Liver (tissue), 9 donors: ENCODE measurements around the gene UBAP2L. TPM values are rescaled to one million over a fixed set of nuclear protein-coding genes. Genes with fewer than 3 reads are reported as not detected.
"Not testable (repeated sequence)": the region's sequence is repeated elsewhere in the genome, so short reads cannot be mapped to it uniquely, and the experiment has no call there.

Experiments
- DNase-seq: peaks from one replicate; pipeline ENCODE4 v3.0.0-alpha.2; 2017; ENCODE audit warnings: low spot score
- H3K27ac ChIP-seq, 2 donors: one replicate each; pipeline ENCODE4 v1.7.0; 2013; ENCODE audit warnings: inconsistent platforms in 2 of 2, low read length in 2 of 2, control low read depth in 1 of 2, low read depth in 1 of 2, mild to moderate bottlenecking in 1 of 2
- H3K27me3 ChIP-seq, 4 donors: one replicate each; pipeline versions ENCODE4 v1.6.1 to v1.7.0; 2013; ENCODE audit warnings: low read length in 3 of 4, inconsistent platforms in 1 of 4, mild to moderate bottlenecking in 1 of 4, moderate library complexity in 1 of 4; ENCODE audit not compliant: control insufficient read depth in 4 of 4, insufficient read depth in 4 of 4
- H3K36me3 ChIP-seq, 4 donors: one replicate each; pipeline versions ENCODE4 v1.6.1 to v1.7.0; 2013; ENCODE audit warnings: low read length in 3 of 4, mild to moderate bottlenecking in 3 of 4, low read depth in 1 of 4, moderate library complexity in 1 of 4; ENCODE audit not compliant: control insufficient read depth in 4 of 4, insufficient read depth in 3 of 4
- H3K4me1 ChIP-seq, 4 donors: one replicate each; pipeline versions ENCODE4 v1.6.1 to v1.7.0; 2013; ENCODE audit warnings: low read length in 3 of 4, mild to moderate bottlenecking in 3 of 4, moderate library complexity in 1 of 4; ENCODE audit not compliant: control insufficient read depth in 4 of 4, insufficient read depth in 4 of 4
- H3K4me3 ChIP-seq, 3 donors: one replicate each; pipeline versions ENCODE4 v1.6.1 to v1.7.0; 2013; ENCODE audit warnings: low read length in 3 of 3, control low read depth in 1 of 3, low read depth in 1 of 3, mild to moderate bottlenecking in 1 of 3
- H3K9ac ChIP-seq, 2 donors: one replicate each; pipeline ENCODE4 v1.7.0; 2013; ENCODE audit warnings: low read length in 2 of 2, mild to moderate bottlenecking in 2 of 2, moderate library complexity in 2 of 2, control low read depth in 1 of 2, low read depth in 1 of 2
- H3K9me3 ChIP-seq, 4 donors: one replicate each; pipeline versions ENCODE4 v1.6.1 to v1.7.0; 2013; ENCODE audit warnings: low read length in 3 of 4; ENCODE audit not compliant: control insufficient read depth in 4 of 4
- EGR1 ChIP-seq, 2 donors: IDR thresholded peaks; 2 replicates each; pipeline ENCODE4 v1.6.1; 2016 to 2018; ENCODE audit warnings: antibody characterized with exemption in 2 of 2, low read depth in 2 of 2
- FOXA1 ChIP-seq: IDR thresholded peaks from 2 replicates; pipeline ENCODE4 v1.6.1; 2016; ENCODE audit warnings: antibody characterized with exemption
- FOXA2 ChIP-seq: IDR thresholded peaks from 2 replicates; pipeline ENCODE4 v1.6.1; 2016; ENCODE audit warnings: antibody characterized with exemption
- GABPA ChIP-seq, 2 donors: IDR thresholded peaks in 1 of 2; conservative IDR thresholded peaks in 1 of 2; 2 replicates each; pipeline ENCODE4 v1.6.1; 2016; ENCODE audit warnings: antibody characterized with exemption in 2 of 2, mild to moderate bottlenecking in 1 of 2, moderate library complexity in 1 of 2
- HNF4A ChIP-seq, 2 donors: conservative IDR thresholded peaks; 2 replicates each; pipeline ENCODE4 v1.6.1; 2016; ENCODE audit warnings: antibody characterized with exemption in 2 of 2, mild to moderate bottlenecking in 2 of 2
- HNF4G ChIP-seq: IDR thresholded peaks from 2 replicates; pipeline ENCODE4 v1.6.1; 2016; ENCODE audit warnings: antibody characterized with exemption
- JUND ChIP-seq, 2 donors: IDR thresholded peaks; 2 replicates each; pipeline ENCODE4 v1.6.1; 2016; ENCODE audit warnings: antibody characterized with exemption in 2 of 2
- NR2F2 ChIP-seq: IDR thresholded peaks from 2 replicates; pipeline ENCODE4 v1.6.1; 2016; ENCODE audit warnings: antibody characterized with exemption
- RAD21 ChIP-seq, 2 donors: IDR thresholded peaks; 2 replicates each; pipeline ENCODE4 v1.6.1; 2016; ENCODE audit warnings: antibody characterized with exemption in 2 of 2, mild to moderate bottlenecking in 2 of 2
- RXRA ChIP-seq, 2 donors: IDR thresholded peaks; 2 replicates each; pipeline ENCODE4 v1.6.1; 2017 to 2018; ENCODE audit warnings: antibody characterized with exemption in 2 of 2, mild to moderate bottlenecking in 1 of 2
- SP1 ChIP-seq: IDR thresholded peaks from 2 replicates; pipeline ENCODE4 v1.6.1; 2018; ENCODE audit warnings: antibody characterized with exemption, mild to moderate bottlenecking
- TAF1 ChIP-seq: conservative IDR thresholded peaks from 2 replicates; pipeline ENCODE4 v1.6.1; 2016; ENCODE audit warnings: antibody characterized with exemption, mild to moderate bottlenecking
- YY1 ChIP-seq: IDR thresholded peaks from 2 replicates; pipeline ENCODE4 v1.6.1; 2016; ENCODE audit warnings: antibody characterized with exemption, mild to moderate bottlenecking
- WGBS: extraction: QIAGEN DNeasy Blood & Tissue Kit; methylation state at CpG from one replicate; pipeline ENCODE4 v1.1.7; 2013; 5-methylcytosine and 5-hydroxymethylcytosine counted together
- polyA plus RNA-seq, 2 donors: library from polyadenylated mRNA; stranded (reverse) in 1 of 2; unstranded in 1 of 2; fragments of 200-250 nt in 1 of 2; fragments of >200 nt in 1 of 2; fragmentation: Nextera tagmentation in 1 of 2; extraction: Ambion mirVana in 1 of 2; gene quantifications; one replicate each; pipeline versions ENCODE4 v1.2.1 to v1.2.3, GENCODE V29; 2013 to 2015
- total RNA-seq, 2 donors: library from RNA; depleted of rRNA; stranded (reverse); fragments of >200 nt; gene quantifications; one replicate each; pipeline ENCODE4 v1.2.3, GENCODE V29; 2014
- TF ChIP-seq, protein P1 (sequence below): IDR thresholded peaks from 2 replicates; pipeline ENCODE4 v1.6.1; 2016; ENCODE audit warnings: antibody characterized with exemption
- TF ChIP-seq, protein P2 (sequence below): fragments of 150-350 bp; IDR thresholded peaks from 2 replicates; pipeline ENCODE4 v1.5.1; 2017; ENCODE audit warnings: improper control_type of control experiment, low read depth, low read length; ENCODE audit not compliant: missing input control
- TF ChIP-seq, protein P3 (sequence below): IDR thresholded peaks from 2 replicates; pipeline ENCODE4 v1.6.1; 2016; ENCODE audit warnings: antibody characterized with exemption
- TF ChIP-seq, protein P4 (sequence below): IDR thresholded peaks from 2 replicates; pipeline ENCODE4 v1.6.1; 2016; ENCODE audit warnings: antibody characterized with exemption, mild to moderate bottlenecking
- TF ChIP-seq, protein P5 (sequence below): IDR thresholded peaks from 2 replicates; pipeline ENCODE4 v1.6.1; 2016; ENCODE audit warnings: antibody characterized with exemption
- donor health status: healthy.
- donor health status: healthy.
- donor health status: healthy.
- donor health status: healthy.
- donor health status: healthy.

UBAP2L gene
- total and polyA plus RNA-seq, 4 donors, result 24.3 to 51.0 (median 34.1) TPM

DNA sequence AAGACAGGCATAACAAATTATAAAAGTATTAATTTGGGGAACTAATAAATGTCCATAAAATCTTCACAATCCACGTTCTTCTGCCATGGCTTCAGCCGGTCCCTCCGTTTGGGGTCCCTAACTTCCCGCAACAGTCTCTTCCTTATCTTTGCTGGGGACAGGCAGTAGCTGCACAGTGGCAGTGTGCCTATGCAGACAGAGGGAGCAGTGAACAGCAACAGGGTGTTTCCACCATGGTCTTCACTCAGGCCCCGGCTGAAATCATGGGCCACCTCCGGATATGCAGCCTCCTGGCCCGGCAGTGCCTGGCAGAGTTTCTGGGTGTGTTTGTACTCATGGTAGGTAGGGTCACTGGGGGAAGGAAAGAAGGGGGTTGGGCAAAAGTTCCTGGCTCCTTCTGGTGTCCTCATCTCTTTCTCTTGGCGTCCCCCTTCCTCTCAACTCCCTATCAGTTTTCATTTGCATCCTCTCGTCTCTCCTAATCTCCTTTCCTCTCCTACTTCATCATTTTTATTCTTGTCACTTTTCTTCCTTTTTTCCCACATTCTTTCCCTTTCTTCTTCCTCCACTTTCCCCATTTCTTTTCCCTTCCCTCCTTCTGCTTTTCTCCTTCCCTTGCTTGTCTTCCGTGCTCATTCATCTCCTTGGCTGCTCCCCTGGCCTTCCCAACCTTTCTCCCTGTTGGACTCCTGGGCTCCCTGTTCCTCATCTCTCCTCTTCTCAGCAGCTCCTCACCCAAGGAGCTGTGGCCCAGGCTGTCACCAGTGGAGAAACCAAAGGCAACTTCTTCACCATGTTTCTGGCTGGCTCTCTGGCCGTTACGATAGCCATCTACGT lies 91.7 kb downstream of the UBAP2L start:
- not testable (repeated sequence) for H3K36me3 ChIP-seq, DNase-seq, H3K4me1 ChIP-seq, H3K27me3 ChIP-seq, H3K27ac ChIP-seq, H3K4me3 ChIP-seq, H3K9ac ChIP-seq, H3K9me3 ChIP-seq
- WGBS, result 79% methylated on average over 13 of the region's 13 CpGs

DNA sequence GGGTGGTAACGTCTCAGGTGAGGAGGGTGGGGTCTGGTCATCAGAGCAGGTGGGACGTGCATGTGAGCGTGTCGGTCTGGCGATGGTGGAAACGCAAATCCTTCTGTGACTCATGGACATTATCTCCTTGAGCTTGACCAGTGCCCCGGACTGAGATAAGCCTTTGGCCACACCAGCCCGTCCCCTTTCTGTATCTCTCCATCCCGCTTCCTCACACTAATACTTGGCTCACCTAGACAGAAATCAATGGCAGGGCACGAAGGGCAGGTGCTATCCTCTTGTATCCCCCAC lies 92.3 kb downstream of the UBAP2L start:
- WGBS, result 69% methylated on average over 10 of the region's 10 CpGs
- H3K9ac ChIP-seq, result no peak overlapping the region
- no peaks in the 10 kb centered on the region for H3K4me1 ChIP-seq
- H3K27ac ChIP-seq, result no peak overlapping the region
- H3K9me3 ChIP-seq, result no peaks in the 10 kb centered on the region
- no peak overlapping the region for H3K4me3 ChIP-seq
- H3K27me3 ChIP-seq, result no peaks in the 10 kb centered on the region
- TF ChIP-seq JUND (IDR thresholded peaks at IDR 0.05), result no peak
- no peak for TF ChIP-seq HNF4G
- no peak for TF ChIP-seq FOXA1
- no peak for TF ChIP-seq GABPA (IDR thresholded peaks at IDR 0.05 in 1 of 2, conservative IDR thresholded peaks at IDR 0.05 in 1 of 2)
- TF ChIP-seq, protein P1, sequence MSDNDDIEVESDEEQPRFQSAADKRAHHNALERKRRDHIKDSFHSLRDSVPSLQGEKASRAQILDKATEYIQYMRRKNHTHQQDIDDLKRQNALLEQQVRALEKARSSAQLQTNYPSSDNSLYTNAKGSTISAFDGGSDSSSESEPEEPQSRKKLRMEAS, result no peak
- no peak for TF ChIP-seq EGR1 (IDR thresholded peaks at IDR 0.05; ENCODE audit: low read depth in 2 of 2)
- TF ChIP-seq SP1, result no peak
- TF ChIP-seq HNF4A (conservative IDR thresholded peaks at IDR 0.05), result no peak
- no peak for TF ChIP-seq RXRA (IDR thresholded peaks at IDR 0.05)
- TF ChIP-seq TAF1, result no peak
- no peak for TF ChIP-seq FOXA2
- TF ChIP-seq YY1, result no peak
- TF ChIP-seq, protein P2, sequence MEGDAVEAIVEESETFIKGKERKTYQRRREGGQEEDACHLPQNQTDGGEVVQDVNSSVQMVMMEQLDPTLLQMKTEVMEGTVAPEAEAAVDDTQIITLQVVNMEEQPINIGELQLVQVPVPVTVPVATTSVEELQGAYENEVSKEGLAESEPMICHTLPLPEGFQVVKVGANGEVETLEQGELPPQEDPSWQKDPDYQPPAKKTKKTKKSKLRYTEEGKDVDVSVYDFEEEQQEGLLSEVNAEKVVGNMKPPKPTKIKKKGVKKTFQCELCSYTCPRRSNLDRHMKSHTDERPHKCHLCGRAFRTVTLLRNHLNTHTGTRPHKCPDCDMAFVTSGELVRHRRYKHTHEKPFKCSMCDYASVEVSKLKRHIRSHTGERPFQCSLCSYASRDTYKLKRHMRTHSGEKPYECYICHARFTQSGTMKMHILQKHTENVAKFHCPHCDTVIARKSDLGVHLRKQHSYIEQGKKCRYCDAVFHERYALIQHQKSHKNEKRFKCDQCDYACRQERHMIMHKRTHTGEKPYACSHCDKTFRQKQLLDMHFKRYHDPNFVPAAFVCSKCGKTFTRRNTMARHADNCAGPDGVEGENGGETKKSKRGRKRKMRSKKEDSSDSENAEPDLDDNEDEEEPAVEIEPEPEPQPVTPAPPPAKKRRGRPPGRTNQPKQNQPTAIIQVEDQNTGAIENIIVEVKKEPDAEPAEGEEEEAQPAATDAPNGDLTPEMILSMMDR, result no peak
- TF ChIP-seq, protein P3, sequence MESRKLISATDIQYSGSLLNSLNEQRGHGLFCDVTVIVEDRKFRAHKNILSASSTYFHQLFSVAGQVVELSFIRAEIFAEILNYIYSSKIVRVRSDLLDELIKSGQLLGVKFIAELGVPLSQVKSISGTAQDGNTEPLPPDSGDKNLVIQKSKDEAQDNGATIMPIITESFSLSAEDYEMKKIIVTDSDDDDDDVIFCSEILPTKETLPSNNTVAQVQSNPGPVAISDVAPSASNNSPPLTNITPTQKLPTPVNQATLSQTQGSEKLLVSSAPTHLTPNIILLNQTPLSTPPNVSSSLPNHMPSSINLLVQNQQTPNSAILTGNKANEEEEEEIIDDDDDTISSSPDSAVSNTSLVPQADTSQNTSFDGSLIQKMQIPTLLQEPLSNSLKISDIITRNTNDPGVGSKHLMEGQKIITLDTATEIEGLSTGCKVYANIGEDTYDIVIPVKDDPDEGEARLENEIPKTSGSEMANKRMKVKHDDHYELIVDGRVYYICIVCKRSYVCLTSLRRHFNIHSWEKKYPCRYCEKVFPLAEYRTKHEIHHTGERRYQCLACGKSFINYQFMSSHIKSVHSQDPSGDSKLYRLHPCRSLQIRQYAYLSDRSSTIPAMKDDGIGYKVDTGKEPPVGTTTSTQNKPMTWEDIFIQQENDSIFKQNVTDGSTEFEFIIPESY, result no peak
- no peak for TF ChIP-seq NR2F2
- TF ChIP-seq, protein P4, sequence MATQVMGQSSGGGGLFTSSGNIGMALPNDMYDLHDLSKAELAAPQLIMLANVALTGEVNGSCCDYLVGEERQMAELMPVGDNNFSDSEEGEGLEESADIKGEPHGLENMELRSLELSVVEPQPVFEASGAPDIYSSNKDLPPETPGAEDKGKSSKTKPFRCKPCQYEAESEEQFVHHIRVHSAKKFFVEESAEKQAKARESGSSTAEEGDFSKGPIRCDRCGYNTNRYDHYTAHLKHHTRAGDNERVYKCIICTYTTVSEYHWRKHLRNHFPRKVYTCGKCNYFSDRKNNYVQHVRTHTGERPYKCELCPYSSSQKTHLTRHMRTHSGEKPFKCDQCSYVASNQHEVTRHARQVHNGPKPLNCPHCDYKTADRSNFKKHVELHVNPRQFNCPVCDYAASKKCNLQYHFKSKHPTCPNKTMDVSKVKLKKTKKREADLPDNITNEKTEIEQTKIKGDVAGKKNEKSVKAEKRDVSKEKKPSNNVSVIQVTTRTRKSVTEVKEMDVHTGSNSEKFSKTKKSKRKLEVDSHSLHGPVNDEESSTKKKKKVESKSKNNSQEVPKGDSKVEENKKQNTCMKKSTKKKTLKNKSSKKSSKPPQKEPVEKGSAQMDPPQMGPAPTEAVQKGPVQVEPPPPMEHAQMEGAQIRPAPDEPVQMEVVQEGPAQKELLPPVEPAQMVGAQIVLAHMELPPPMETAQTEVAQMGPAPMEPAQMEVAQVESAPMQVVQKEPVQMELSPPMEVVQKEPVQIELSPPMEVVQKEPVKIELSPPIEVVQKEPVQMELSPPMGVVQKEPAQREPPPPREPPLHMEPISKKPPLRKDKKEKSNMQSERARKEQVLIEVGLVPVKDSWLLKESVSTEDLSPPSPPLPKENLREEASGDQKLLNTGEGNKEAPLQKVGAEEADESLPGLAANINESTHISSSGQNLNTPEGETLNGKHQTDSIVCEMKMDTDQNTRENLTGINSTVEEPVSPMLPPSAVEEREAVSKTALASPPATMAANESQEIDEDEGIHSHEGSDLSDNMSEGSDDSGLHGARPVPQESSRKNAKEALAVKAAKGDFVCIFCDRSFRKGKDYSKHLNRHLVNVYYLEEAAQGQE, result no peak
- TF ChIP-seq, protein P5, sequence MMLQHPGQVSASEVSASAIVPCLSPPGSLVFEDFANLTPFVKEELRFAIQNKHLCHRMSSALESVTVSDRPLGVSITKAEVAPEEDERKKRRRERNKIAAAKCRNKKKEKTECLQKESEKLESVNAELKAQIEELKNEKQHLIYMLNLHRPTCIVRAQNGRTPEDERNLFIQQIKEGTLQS, result no peak
- TF ChIP-seq RAD21 (IDR thresholded peaks at IDR 0.05), result no peak
- H3K36me3 ChIP-seq, result no peaks in the 10 kb centered on the region
- no peak for DNase-seq

DNA sequence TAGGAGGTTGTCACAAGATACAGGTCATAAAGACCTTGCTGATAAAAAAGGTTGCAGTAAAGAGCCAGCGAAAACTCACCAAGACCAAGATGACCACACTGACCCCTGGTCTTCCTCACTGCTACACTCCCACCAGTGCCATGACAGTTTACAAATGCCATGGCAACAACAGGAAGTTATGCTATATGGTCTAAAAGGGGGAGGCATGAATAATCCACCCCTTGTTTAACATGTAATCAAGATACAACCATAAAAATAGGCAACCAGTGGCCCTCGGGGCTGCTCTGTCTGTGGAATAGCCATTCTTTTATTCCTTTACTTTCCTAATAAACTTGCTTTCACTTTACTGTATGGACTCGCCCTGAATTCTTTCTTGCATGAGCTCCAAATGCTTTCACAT lies 93.5 kb downstream of the UBAP2L start:
- H3K36me3 ChIP-seq, H3K9me3 ChIP-seq: not testable (repeated sequence)

More for the DNA sequence above, 93.5 kb downstream of the UBAP2L start:
- not testable (repeated sequence) for H3K4me3 ChIP-seq, H3K27ac ChIP-seq, H3K4me1 ChIP-seq, H3K9ac ChIP-seq, H3K27me3 ChIP-seq, DNase-seq
- WGBS, result 84% methylated on average over 3 of the region's 3 CpGs
